ENCODE data around the gene ANKRD13A. TPM values are rescaled to one million over a fixed set of nuclear protein-coding genes. Genes with fewer than 3 reads are reported as not detected.

The ANKRD13A gene
- total RNA-seq, 1 donor from 2014 or later, result 20.0 TPM

- no peak for DNase-seq
- H3K4me3 ChIP-seq, result no peak overlapping the region
- intact Hi-C loops (cut with micrococcal nuclease), result no loop called here
- no peak overlapping the region for H3K27ac ChIP-seq (replicated peaks)
- H3K9me3 ChIP-seq (replicated peaks), result peaks cover 2% of the 10 kb centered on the region
- H3K27me3 ChIP-seq (ENCODE audit: low read depth), result no peaks in the 10 kb centered on the region
- peaks cover 5% of the 10 kb centered on the region for H3K4me1 ChIP-seq
- H3K36me3 ChIP-seq, result peaks cover 53% of the 10 kb centered on the region
- TF ChIP-seq, protein P1, sequence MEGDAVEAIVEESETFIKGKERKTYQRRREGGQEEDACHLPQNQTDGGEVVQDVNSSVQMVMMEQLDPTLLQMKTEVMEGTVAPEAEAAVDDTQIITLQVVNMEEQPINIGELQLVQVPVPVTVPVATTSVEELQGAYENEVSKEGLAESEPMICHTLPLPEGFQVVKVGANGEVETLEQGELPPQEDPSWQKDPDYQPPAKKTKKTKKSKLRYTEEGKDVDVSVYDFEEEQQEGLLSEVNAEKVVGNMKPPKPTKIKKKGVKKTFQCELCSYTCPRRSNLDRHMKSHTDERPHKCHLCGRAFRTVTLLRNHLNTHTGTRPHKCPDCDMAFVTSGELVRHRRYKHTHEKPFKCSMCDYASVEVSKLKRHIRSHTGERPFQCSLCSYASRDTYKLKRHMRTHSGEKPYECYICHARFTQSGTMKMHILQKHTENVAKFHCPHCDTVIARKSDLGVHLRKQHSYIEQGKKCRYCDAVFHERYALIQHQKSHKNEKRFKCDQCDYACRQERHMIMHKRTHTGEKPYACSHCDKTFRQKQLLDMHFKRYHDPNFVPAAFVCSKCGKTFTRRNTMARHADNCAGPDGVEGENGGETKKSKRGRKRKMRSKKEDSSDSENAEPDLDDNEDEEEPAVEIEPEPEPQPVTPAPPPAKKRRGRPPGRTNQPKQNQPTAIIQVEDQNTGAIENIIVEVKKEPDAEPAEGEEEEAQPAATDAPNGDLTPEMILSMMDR (IDR thresholded peaks at IDR 0.05; ENCODE audit: borderline replicate concordance), result no peak
Measured at GRCh38 chr12:110012659-110013058, 13.4 kb downstream of the ANKRD13A start.

GRCh38 chr12:110015132-110015531 lies 15.9 kb downstream of the ANKRD13A start:
- no peaks in the 10 kb centered on the region for H3K9me3 ChIP-seq (replicated peaks)
- intact Hi-C loops (cut with micrococcal nuclease), result no loop called here
- H3K4me3 ChIP-seq, result no peak overlapping the region
- TF ChIP-seq, protein P1 (IDR thresholded peaks at IDR 0.05; ENCODE audit: borderline replicate concordance), result no peak
- H3K36me3 ChIP-seq, result peaks cover 76% of the 10 kb centered on the region
- peak overlapping the region; percentile 1 for H3K27ac ChIP-seq (replicated peaks)
- H3K4me1 ChIP-seq, result peaks cover 5% of the 10 kb centered on the region
- no peaks in the 10 kb centered on the region for H3K27me3 ChIP-seq (ENCODE audit: low read depth)
- no peak for DNase-seq

- no peak overlapping the region for H3K4me3 ChIP-seq
- H3K27me3 ChIP-seq (ENCODE audit: low read depth), result no peaks in the 10 kb centered on the region
- no peak for DNase-seq
- intact Hi-C loops (cut with micrococcal nuclease), result no loop called here
- no peak overlapping the region for H3K27ac ChIP-seq (replicated peaks)
- no peaks in the 10 kb centered on the region for H3K9me3 ChIP-seq (replicated peaks)
- TF ChIP-seq, protein P1 (IDR thresholded peaks at IDR 0.05; ENCODE audit: borderline replicate concordance), result no peak
- peaks cover 29% of the 10 kb centered on the region for H3K4me1 ChIP-seq
- H3K36me3 ChIP-seq, result peaks cover 65% of the 10 kb centered on the region
Measured at GRCh38 chr12:110020956-110021355, 21.7 kb downstream of the ANKRD13A start.

GRCh38 chr12:110023059-110023980 lies 24.1 kb downstream of the ANKRD13A start:
- DNase-seq, result no peak
- H3K9me3 ChIP-seq (replicated peaks), result no peaks in the 10 kb centered on the region
- no peak overlapping the region for H3K4me3 ChIP-seq
- peaks cover 64% of the 10 kb centered on the region for H3K36me3 ChIP-seq
- intact Hi-C loops (cut with micrococcal nuclease), result no loop called here
- TF ChIP-seq, protein P1 (IDR thresholded peaks at IDR 0.05; ENCODE audit: borderline replicate concordance), result no peak
- no peaks in the 10 kb centered on the region for H3K27me3 ChIP-seq (ENCODE audit: low read depth)
- peaks cover 29% of the 10 kb centered on the region for H3K4me1 ChIP-seq
- H3K27ac ChIP-seq (replicated peaks), result peak overlapping the region; percentile 67

DNA sequence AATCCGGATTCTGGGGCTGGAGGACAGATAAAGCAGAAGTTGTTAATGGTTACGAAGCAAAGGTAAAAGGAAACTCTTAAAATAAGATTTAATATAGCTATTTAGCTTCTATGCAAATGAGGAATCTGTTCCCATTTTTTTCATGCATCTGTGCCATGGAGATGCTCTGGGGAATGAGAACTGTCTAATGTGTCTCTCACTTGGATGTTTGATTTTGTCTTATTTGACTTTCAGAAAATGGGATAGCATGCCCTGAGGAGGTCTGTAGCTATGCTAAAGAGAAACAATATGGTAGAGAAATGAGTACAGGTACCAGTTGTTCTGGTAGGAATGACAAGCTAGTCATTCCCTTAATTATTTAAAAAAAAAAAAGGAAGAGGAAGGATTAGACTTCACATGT lies 24.8 kb downstream of the ANKRD13A start:
- intact Hi-C loops (cut with micrococcal nuclease), result no loop called here
- DNase-seq, result no peak
- TF ChIP-seq, protein P1 (IDR thresholded peaks at IDR 0.05; ENCODE audit: borderline replicate concordance), result no peak
- Histone ChIP-seq H3K9me3 (replicated peaks) (no peaks in the 10 kb centered on the region), H3K4me3 (no peak overlapping the region), H3K27me3 (ENCODE audit: low read depth) (no peaks in the 10 kb centered on the region), H3K4me1 (peaks cover 29% of the 10 kb centered on the region), H3K36me3 (peaks cover 64% of the 10 kb centered on the region), H3K27ac (replicated peaks) (peak overlapping the region; percentile 67)

Measured in left ventricle myocardium inferior (tissue), 1 donor.